Measurements from ENCODE around the gene WFS1.

The WFS1 gene

GRCh38 chr4:6302869-6303268 lies 33.2 kb downstream of the WFS1 start:
- Histone ChIP-seq H3K27me3 (ENCODE audit: control insufficient read depth, insufficient read depth, low read length) (no peaks in the 10 kb centered on the region), H3K9ac (ENCODE audit: low read length) (no peak overlapping the region), H3K27ac (ENCODE audit: low read depth, low read length) (no peak overlapping the region), H3K4me3 (ENCODE audit: low read length) (no peak overlapping the region), H3K36me3 (ENCODE audit: control insufficient read depth, insufficient read depth, low read length) (peaks cover 25% of the 10 kb centered on the region), H3K4me1 (ENCODE audit: control insufficient read depth, insufficient read depth, low read length) (no peaks in the 10 kb centered on the region)

GRCh38 chr4:6303943-6304342 lies 34.3 kb downstream of the WFS1 start:
- Histone ChIP-seq H3K27ac (ENCODE audit: low read depth, low read length) (no peak overlapping the region), H3K36me3 (ENCODE audit: control insufficient read depth, insufficient read depth, low read length) (peaks cover 25% of the 10 kb centered on the region), H3K4me1 (ENCODE audit: control insufficient read depth, insufficient read depth, low read length) (no peaks in the 10 kb centered on the region), H3K9ac (ENCODE audit: low read length) (no peak overlapping the region), H3K27me3 (ENCODE audit: control insufficient read depth, insufficient read depth, low read length) (no peaks in the 10 kb centered on the region), H3K4me3 (ENCODE audit: low read length) (no peak overlapping the region)

- no peak overlapping the region for H3K4me3 ChIP-seq (ENCODE audit: low read length)
- H3K36me3 ChIP-seq (ENCODE audit: control insufficient read depth, insufficient read depth, low read length) = peaks cover 15% of the 10 kb centered on the region
- H3K27me3 ChIP-seq (ENCODE audit: control insufficient read depth, insufficient read depth, low read length) = peaks cover 2% of the 10 kb centered on the region
- H3K27ac ChIP-seq (ENCODE audit: low read depth, low read length) = no peak overlapping the region
- peaks cover 3% of the 10 kb centered on the region for H3K4me1 ChIP-seq (ENCODE audit: control insufficient read depth, insufficient read depth, low read length)
- no peak overlapping the region for H3K9ac ChIP-seq (ENCODE audit: low read length)
Measured at GRCh38 chr4:6306299-6306698, 36.6 kb downstream of the WFS1 start.

GRCh38 chr4:6307230-6307629 lies 37.6 kb downstream of the WFS1 start:
- Histone ChIP-seq H3K9ac (ENCODE audit: low read length) (no peak overlapping the region), H3K27me3 (ENCODE audit: control insufficient read depth, insufficient read depth, low read length) (peaks cover 2% of the 10 kb centered on the region), H3K27ac (ENCODE audit: low read depth, low read length) (no peak overlapping the region), H3K4me1 (ENCODE audit: control insufficient read depth, insufficient read depth, low read length) (peaks cover 3% of the 10 kb centered on the region), H3K4me3 (ENCODE audit: low read length) (no peak overlapping the region), H3K36me3 (ENCODE audit: control insufficient read depth, insufficient read depth, low read length) (peaks cover 7% of the 10 kb centered on the region)

GRCh38 chr4:6307891-6308290 lies 38.2 kb downstream of the WFS1 start:
- no peak overlapping the region for H3K27ac ChIP-seq (ENCODE audit: low read depth, low read length)
- H3K36me3 ChIP-seq (ENCODE audit: control insufficient read depth, insufficient read depth, low read length) = peaks cover under 1% of the 10 kb centered on the region

GRCh38 chr4:6308899-6309643 lies 39.4 kb downstream of the WFS1 start:
- Histone ChIP-seq H3K9ac (ENCODE audit: low read length) (no peak overlapping the region), H3K4me3 (ENCODE audit: low read length) (peak overlapping the region; percentile 54), H3K27me3 (ENCODE audit: control insufficient read depth, insufficient read depth, low read length) (peaks cover 2% of the 10 kb centered on the region), H3K36me3 (ENCODE audit: control insufficient read depth, insufficient read depth, low read length) (no peaks in the 10 kb centered on the region), H3K27ac (ENCODE audit: low read depth, low read length) (no peak overlapping the region), H3K4me1 (ENCODE audit: control insufficient read depth, insufficient read depth, low read length) (peaks cover 3% of the 10 kb centered on the region)

More at GRCh38 chr4:6307891-6308290, 38.2 kb downstream of the WFS1 start:
- Histone ChIP-seq H3K9ac (ENCODE audit: low read length) (no peak overlapping the region), H3K27me3 (ENCODE audit: control insufficient read depth, insufficient read depth, low read length) (peaks cover 2% of the 10 kb centered on the region), H3K4me3 (ENCODE audit: low read length) (no peak overlapping the region), H3K4me1 (ENCODE audit: control insufficient read depth, insufficient read depth, low read length) (peaks cover 3% of the 10 kb centered on the region)

GRCh38 chr4:6309777-6310176 lies 40.1 kb downstream of the WFS1 start:
- no peak overlapping the region for H3K27ac ChIP-seq (ENCODE audit: low read depth, low read length)
- H3K9ac ChIP-seq (ENCODE audit: low read length) = no peak overlapping the region
- H3K27me3 ChIP-seq (ENCODE audit: control insufficient read depth, insufficient read depth, low read length) = peaks cover 2% of the 10 kb centered on the region

GRCh38 chr4:6313216-6313615 lies 43.6 kb downstream of the WFS1 start:
- Histone ChIP-seq H3K36me3 (ENCODE audit: control insufficient read depth, insufficient read depth, low read length) (no peaks in the 10 kb centered on the region), H3K4me1 (ENCODE audit: control insufficient read depth, insufficient read depth, low read length) (peaks cover 3% of the 10 kb centered on the region), H3K4me3 (ENCODE audit: low read length) (no peak overlapping the region), H3K27ac (ENCODE audit: low read depth, low read length) (no peak overlapping the region), H3K27me3 (ENCODE audit: control insufficient read depth, insufficient read depth, low read length) (peaks cover 2% of the 10 kb centered on the region), H3K9ac (ENCODE audit: low read length) (no peak overlapping the region)

More at GRCh38 chr4:6309777-6310176, 40.1 kb downstream of the WFS1 start:
- Histone ChIP-seq H3K36me3 (ENCODE audit: control insufficient read depth, insufficient read depth, low read length) (no peaks in the 10 kb centered on the region), H3K4me3 (ENCODE audit: low read length) (peak overlapping the region; percentile 34), H3K4me1 (ENCODE audit: control insufficient read depth, insufficient read depth, low read length) (peaks cover 3% of the 10 kb centered on the region)

GRCh38 chr4:6316461-6317003 lies 46.9 kb downstream of the WFS1 start:
- Histone ChIP-seq H3K9ac (ENCODE audit: low read length) (no peak overlapping the region), H3K27me3 (ENCODE audit: control insufficient read depth, insufficient read depth, low read length) (no peaks in the 10 kb centered on the region), H3K27ac (ENCODE audit: low read depth, low read length) (no peak overlapping the region), H3K36me3 (ENCODE audit: control insufficient read depth, insufficient read depth, low read length) (no peaks in the 10 kb centered on the region), H3K4me3 (ENCODE audit: low read length) (no peak overlapping the region), H3K4me1 (ENCODE audit: control insufficient read depth, insufficient read depth, low read length) (no peaks in the 10 kb centered on the region)

GRCh38 chr4:6318206-6318605 lies 48.6 kb downstream of the WFS1 start:
- no peaks in the 10 kb centered on the region for H3K36me3 ChIP-seq (ENCODE audit: control insufficient read depth, insufficient read depth, low read length)
- no peak overlapping the region for H3K9ac ChIP-seq (ENCODE audit: low read length)
- H3K27me3 ChIP-seq (ENCODE audit: control insufficient read depth, insufficient read depth, low read length) = no peaks in the 10 kb centered on the region
- no peaks in the 10 kb centered on the region for H3K4me1 ChIP-seq (ENCODE audit: control insufficient read depth, insufficient read depth, low read length)
- H3K4me3 ChIP-seq (ENCODE audit: low read length) = no peak overlapping the region
- no peak overlapping the region for H3K27ac ChIP-seq (ENCODE audit: low read depth, low read length)

GRCh38 chr4:6319530-6320150 lies 50.0 kb downstream of the WFS1 start:
- Histone ChIP-seq H3K36me3 (ENCODE audit: control insufficient read depth, insufficient read depth, low read length) (no peaks in the 10 kb centered on the region), H3K27ac (ENCODE audit: low read depth, low read length) (no peak overlapping the region), H3K4me3 (ENCODE audit: low read length) (no peak overlapping the region)

GRCh38 chr4:6320663-6321062 lies 51.0 kb downstream of the WFS1 start:
- H3K36me3 ChIP-seq (ENCODE audit: control insufficient read depth, insufficient read depth, low read length) = no peaks in the 10 kb centered on the region

More at GRCh38 chr4:6319530-6320150, 50.0 kb downstream of the WFS1 start:
- no peak overlapping the region for H3K9ac ChIP-seq (ENCODE audit: low read length)
- no peaks in the 10 kb centered on the region for H3K27me3 ChIP-seq (ENCODE audit: control insufficient read depth, insufficient read depth, low read length)
- no peaks in the 10 kb centered on the region for H3K4me1 ChIP-seq (ENCODE audit: control insufficient read depth, insufficient read depth, low read length)

More at GRCh38 chr4:6320663-6321062, 51.0 kb downstream of the WFS1 start:
- no peaks in the 10 kb centered on the region for H3K27me3 ChIP-seq (ENCODE audit: control insufficient read depth, insufficient read depth, low read length)
- no peaks in the 10 kb centered on the region for H3K4me1 ChIP-seq (ENCODE audit: control insufficient read depth, insufficient read depth, low read length)
- no peak overlapping the region for H3K4me3 ChIP-seq (ENCODE audit: low read length)
- H3K9ac ChIP-seq (ENCODE audit: low read length) = no peak overlapping the region
- no peak overlapping the region for H3K27ac ChIP-seq (ENCODE audit: low read depth, low read length)

All from rectal smooth muscle tissue (tissue), 1 donor.